K562 (cell line): ENCODE measurements around the gene SNU13. TPM values are rescaled to one million over a fixed set of nuclear protein-coding genes. Genes with fewer than 3 reads are reported as not detected.

Source experiments
- HLTF ChIP-seq: fragments of 450-650 bp; IDR thresholded peaks from 2 replicates; pipeline ENCODE4 v1.6.1; 2016
- NR0B1 ChIP-seq: fragments of 450-650 bp; IDR thresholded peaks from one replicate; pipeline ENCODE4 v1.6.1; 2018; ENCODE audit warnings: mild to moderate bottlenecking, moderate library complexity; ENCODE audit not compliant: partially characterized antibody
- RFX7 ChIP-seq: fragments of 250-450 bp; sonication (Bioruptor Pico); IDR thresholded peaks from 2 replicates; pipeline ENCODE4 v1.5.1; 2021; ENCODE audit warnings: mild to moderate bottlenecking
- ZNF696 ChIP-seq: fragments of 250-450 bp; sonication (Bioruptor Pico); conservative IDR thresholded peaks from 2 replicates; pipeline ENCODE4 v1.4.0; 2020; ENCODE audit warnings: mild to moderate bottlenecking, moderate library complexity
- polyA plus RNA-seq, 8 experiments: library from polyadenylated mRNA; depleted of rRNA in 4 of 8; stranded (reverse) in 5 of 8; unstranded in 3 of 8; fragments of >200 nt; fragmentation: Nextera tagmentation in 2 of 8; fragmentation: Illumina TruSeq in 1 of 8; extraction: Ambion mirVana in 2 of 8; extraction: Trizol in 1 of 8; gene quantifications; 2 replicates each; pipeline versions ENCODE4 v1.2.1 to v1.2.3, GENCODE V29; 2011 to 2014; ENCODE audit warnings: inconsistent platforms in 1 of 8, missing spikeins in 1 of 8
- total RNA-seq, 7 experiments: library from RNA; depleted of rRNA in 6 of 7; stranded (reverse); fragments of >200 nt in 6 of 7; fragmentation: Illumina TruSeq in 2 of 7; extraction: Trizol in 2 of 7; gene quantifications; 2 replicates each; pipeline versions ENCODE4 v1.2.1 to v1.2.3, GENCODE V29; 2011 to 2021; ENCODE audit warnings: low replicate concordance in 1 of 7
- TF ChIP-seq, protein P1 (sequence below), 2 experiments: fragments of 450-650 bp; IDR thresholded peaks; 2 replicates each; pipeline ENCODE4 v1.6.1; 2016; ENCODE audit warnings: mild to moderate bottlenecking in 2 of 2, borderline replicate concordance in 1 of 2, low read depth in 1 of 2, moderate library complexity in 1 of 2
- TF ChIP-seq, protein P2 (sequence below): fragments of 250-450 bp; sonication (Bioruptor Pico); IDR thresholded peaks from 2 replicates; pipeline ENCODE4 v1.5.0; 2022; ENCODE audit warnings: mild to moderate bottlenecking

The SNU13 gene
- total and polyA plus RNA-seq, 9 of the 15 experiments (the other 6 are each of a cell fraction or from before 2014, with no cell fraction given): 185 to 981 (median 283) TPM

DNA sequence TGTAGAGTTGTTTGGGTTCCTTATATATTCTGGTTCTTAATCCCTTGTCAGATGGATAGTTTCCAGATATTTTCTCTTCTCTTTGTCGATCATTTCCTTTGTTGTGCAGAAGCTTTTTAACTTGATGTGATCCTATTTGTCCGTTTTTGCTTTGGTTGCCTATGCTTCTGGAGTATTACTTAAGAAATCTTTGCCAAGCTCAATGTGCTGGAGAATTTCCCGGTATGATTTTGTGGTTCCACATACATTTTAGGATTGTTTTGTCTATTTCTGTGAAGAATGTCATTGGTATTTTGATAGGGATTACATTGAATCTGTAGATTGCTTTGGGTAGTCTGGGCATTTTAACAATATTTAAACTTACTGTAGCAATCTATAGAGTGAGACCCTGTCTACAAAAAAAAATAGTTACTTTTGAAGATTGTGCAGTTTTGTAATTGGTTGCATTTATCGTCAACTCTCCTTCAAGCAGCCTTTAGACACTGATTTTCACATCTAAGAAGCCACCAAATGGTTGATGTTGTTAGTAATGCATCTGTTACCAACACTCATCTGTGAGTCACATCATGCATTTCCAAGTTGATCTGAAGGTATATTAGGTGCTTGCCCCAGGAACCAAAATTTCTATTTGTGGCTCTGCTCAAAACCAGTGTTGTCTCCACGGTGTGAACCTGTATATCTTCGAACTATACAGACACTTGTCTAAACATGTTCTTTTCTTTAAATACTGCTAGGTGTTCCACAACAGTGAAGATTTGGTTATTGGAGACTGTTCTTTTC lies 46.1 kb downstream of the SNU13 start (continued):
- TF ChIP-seq, protein P1, sequence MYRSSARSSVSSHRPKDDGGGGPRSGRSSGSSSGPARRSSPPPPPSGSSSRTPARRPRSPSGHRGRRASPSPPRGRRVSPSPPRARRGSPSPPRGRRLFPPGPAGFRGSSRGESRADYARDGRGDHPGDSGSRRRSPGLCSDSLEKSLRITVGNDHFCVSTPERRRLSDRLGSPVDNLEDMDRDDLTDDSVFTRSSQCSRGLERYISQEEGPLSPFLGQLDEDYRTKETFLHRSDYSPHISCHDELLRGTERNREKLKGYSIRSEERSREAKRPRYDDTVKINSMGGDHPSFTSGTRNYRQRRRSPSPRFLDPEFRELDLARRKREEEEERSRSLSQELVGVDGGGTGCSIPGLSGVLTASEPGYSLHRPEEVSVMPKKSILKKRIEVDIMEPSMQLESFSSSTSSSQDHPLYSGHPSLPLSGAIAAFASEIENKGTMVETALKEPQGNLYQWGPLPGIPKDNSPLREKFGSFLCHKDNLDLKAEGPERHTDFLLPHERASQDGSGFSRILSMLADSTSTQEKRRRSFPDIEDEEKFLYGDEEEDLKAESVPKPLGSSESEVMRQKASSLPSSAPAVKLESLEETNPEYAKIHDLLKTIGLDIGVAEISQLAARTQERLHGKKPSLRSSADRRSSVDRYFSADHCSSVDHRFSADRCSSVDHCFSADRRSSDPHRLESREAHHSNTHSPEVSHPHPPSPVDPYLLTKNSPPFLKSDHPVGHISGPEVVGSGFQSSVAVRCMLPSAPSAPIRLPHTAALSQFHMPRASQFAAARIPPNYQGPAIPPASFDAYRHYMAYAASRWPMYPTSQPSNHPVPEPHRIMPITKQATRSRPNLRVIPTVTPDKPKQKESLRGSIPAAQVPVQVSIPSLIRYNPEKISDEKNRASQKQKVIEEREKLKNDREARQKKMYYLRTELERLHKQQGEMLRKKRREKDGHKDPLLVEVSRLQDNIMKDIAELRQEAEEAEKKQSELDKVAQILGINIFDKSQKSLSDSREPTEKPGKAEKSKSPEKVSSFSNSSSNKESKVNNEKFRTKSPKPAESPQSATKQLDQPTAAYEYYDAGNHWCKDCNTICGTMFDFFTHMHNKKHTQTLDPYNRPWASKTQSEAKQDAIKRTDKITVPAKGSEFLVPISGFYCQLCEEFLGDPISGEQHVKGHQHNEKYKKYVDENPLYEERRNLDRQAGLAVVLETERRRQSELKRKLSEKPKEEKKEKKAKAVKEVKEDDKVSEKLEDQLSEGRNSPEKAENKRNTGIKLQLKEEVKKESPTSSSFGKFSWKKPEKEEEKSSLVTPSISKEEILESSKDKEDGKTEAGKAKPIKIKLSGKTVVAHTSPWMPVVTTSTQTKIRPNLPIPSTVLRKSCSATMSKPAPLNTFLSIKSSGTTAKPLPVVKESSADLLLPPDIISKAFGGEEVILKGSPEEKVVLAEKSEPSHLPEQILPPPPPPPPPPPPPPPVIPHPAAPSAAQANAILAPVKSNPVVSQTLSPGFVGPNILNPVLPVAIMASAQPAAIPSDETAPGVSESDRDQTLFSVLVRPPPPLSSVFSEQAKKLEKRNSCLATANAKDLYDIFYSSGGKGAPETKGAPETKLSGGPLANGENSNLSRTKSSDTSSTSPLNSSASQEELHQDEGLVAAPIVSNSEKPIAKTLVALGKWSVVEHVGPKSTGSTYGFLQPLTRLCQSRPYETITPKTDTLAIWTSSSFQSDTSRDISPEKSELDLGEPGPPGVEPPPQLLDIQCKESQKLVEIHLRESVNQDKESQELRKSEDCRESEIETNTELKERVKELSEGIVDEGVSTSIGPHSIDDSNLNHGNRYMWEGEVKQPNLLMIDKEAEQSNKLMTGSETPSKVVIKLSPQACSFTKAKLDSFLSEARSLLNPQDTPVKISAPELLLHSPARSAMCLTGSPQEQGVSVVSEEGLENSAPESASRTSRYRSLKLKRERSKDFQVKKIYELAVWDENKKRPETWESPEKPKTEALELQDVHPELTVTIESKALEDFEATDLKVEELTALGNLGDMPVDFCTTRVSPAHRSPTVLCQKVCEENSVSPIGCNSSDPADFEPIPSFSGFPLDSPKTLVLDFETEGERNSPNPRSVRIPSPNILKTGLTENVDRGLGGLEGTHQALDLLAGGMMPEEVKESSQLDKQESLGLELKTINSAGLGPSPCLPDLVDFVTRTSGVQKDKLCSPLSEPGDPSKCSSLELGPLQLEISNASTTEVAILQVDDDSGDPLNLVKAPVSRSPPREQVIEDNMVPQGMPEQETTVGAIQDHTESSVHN (IDR thresholded peaks at IDR 0.05; ENCODE audit: borderline replicate concordance in 1 of 2, low read depth in 1 of 2): no peak
- TF ChIP-seq, protein P2, sequence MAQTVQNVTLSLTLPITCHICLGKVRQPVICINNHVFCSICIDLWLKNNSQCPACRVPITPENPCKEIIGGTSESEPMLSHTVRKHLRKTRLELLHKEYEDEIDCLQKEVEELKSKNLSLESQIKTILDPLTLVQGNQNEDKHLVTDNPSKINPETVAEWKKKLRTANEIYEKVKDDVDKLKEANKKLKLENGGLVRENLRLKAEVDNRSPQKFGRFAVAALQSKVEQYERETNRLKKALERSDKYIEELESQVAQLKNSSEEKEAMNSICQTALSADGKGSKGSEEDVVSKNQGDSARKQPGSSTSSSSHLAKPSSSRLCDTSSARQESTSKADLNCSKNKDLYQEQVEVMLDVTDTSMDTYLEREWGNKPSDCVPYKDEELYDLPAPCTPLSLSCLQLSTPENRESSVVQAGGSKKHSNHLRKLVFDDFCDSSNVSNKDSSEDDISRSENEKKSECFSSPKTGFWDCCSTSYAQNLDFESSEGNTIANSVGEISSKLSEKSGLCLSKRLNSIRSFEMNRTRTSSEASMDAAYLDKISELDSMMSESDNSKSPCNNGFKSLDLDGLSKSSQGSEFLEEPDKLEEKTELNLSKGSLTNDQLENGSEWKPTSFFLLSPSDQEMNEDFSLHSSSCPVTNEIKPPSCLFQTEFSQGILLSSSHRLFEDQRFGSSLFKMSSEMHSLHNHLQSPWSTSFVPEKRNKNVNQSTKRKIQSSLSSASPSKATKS (CRISPR knock-in tag): no peak
- TF ChIP-seq RFX7 (no peak), NR0B1 (no peak), ZNF696 (CRISPR knock-in tag) (no peak), HLTF (no peak)
